Activated naive CD4-positive, alpha-beta T cell treated with anti-CD3 and anti-CD28 coated beads for 36 hours (primary cell): ENCODE measurements around the gene DDX56. TPM values are rescaled to one million over a fixed set of nuclear protein-coding genes. Genes with fewer than 3 reads are reported as not detected.
"Not testable (repeated sequence)": the region's sequence is repeated elsewhere in the genome, so short reads cannot be mapped to it uniquely, and the experiment has no call there.

Experiments
- CTCF ChIA-PET: fragments of 350-600 bp; sonication (Branson Sonifier 250); formaldehyde crosslinking; loops from one replicate; lab custom pipeline; 2021; ENCODE audit warnings: antibody characterized with exemption; lab: Charles Lee
- DNase-seq: peaks from one replicate; pipeline ENCODE4 v3.0.0-alpha.2; 2020
- H3K27ac Mint-ChIP-seq: one replicate; pipeline ENCODE4 v1.8.0; 2021; ENCODE audit warnings: mild to moderate bottlenecking, mixed read lengths
- H3K27me3 Mint-ChIP-seq: one replicate; pipeline ENCODE4 v1.8.0; 2021; ENCODE audit warnings: low read depth, mixed read lengths
- H3K36me3 Mint-ChIP-seq: one replicate; pipeline ENCODE4 v1.8.0; 2021; ENCODE audit warnings: low read depth, mixed read lengths
- H3K4me1 Mint-ChIP-seq: one replicate; pipeline ENCODE4 v1.8.0; 2021; ENCODE audit warnings: low read depth, mixed read lengths
- H3K4me3 Mint-ChIP-seq: one replicate; pipeline ENCODE4 v1.8.0; 2021; ENCODE audit warnings: mild to moderate bottlenecking, moderate library complexity, mixed read lengths
- H3K9me3 Mint-ChIP-seq: one replicate; pipeline ENCODE4 v1.8.0; 2021; ENCODE audit warnings: mixed read lengths
- intact Hi-C: fragments of 100-400 bp; cut with micrococcal nuclease; formaldehyde crosslinking; loops from one replicate; pipeline ENCODE4 v1.15.1; 2023
- total RNA-seq, 2 experiments: library from RNA; stranded (reverse); gene quantifications; one replicate each; pipeline ENCODE4 v1.2.3, GENCODE V29; 2021

The DDX56 gene
- total RNA-seq, 2 experiments from 2014 or later: 65.8 to 74.0 TPM

DNA sequence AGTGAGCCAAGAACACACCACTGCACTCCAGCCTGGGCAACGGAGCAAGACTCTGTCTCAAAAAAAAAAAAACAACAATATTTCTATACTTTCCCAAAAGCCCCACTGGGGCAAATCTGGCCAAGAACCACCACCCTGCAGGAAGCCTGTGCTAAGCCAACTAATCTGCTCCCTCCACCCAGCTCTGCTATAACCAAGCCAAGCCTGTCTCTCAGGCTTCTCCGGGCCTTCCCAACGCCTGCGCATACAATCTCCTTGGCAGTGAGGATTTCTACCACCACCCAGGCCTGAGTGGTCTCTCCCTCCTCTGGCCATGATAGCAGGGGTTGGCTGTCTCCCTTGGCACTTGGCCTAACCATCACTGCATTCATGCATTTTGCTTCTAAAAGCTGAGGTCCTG is 14.2 kb downstream of the DDX56 start:
- no peak overlapping the region for H3K4me3 Mint-ChIP-seq
- peaks cover 3% of the 10 kb centered on the region for H3K36me3 Mint-ChIP-seq
- CTCF ChIA-PET: no interaction called here
- no peaks in the 10 kb centered on the region for H3K27me3 Mint-ChIP-seq
- H3K4me1 Mint-ChIP-seq: no peaks in the 10 kb centered on the region
- no peaks in the 10 kb centered on the region for H3K9me3 Mint-ChIP-seq
- intact Hi-C loops: no loop called here
- no peak for DNase-seq
- no peak overlapping the region for H3K27ac Mint-ChIP-seq

DNA sequence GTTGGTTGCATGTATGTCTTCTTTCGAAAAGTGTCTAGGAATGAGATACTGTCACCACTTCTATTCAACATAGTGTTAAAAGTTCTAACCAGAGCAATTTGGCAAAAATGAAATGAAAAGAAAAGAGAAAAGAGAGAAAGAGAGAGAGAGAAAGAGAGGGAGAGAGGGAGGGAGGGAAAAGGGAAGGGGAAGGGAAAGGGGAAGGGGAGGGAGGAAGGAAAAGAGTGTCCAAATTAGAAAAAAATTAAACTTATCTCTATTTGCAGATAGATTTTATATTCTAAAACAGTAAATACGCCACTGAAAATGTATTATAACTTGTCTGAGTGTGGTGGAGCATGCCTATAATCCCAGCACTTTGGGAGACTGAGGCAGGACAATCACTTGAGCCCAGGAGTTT is 16.2 kb downstream of the DDX56 start:
- CTCF ChIA-PET: no interaction called here
- intact Hi-C loops: no loop called here
- no peak overlapping the region for H3K27ac Mint-ChIP-seq
- no peaks in the 10 kb centered on the region for H3K9me3 Mint-ChIP-seq
- H3K27me3 Mint-ChIP-seq: no peaks in the 10 kb centered on the region
- no peaks in the 10 kb centered on the region for H3K36me3 Mint-ChIP-seq
- H3K4me1 Mint-ChIP-seq: no peaks in the 10 kb centered on the region
- no peak overlapping the region for H3K4me3 Mint-ChIP-seq
- no peak for DNase-seq

DNA sequence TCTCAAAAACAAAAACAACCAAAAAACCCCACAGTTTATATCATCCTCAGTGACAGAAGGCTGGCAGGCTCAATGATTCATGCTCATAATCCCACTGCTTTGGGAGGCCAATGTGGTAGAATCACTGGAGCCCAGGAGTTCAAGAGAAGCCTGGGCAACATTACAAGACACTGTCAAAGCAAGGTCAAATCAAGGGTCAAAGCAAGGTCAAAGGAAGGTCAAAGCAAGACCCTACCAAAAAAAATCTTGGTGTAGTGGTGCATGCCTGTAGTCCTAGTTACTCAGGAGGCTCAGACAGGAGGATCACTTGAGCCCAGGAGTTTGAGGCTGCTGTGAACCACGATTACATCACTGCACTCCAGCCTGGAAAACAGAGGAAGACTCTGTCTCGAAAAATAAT is 18.4 kb downstream of the DDX56 start:
- no peak for DNase-seq
- H3K9me3 Mint-ChIP-seq: no peaks in the 10 kb centered on the region
- H3K4me3 Mint-ChIP-seq: no peak overlapping the region
- no peaks in the 10 kb centered on the region for H3K27me3 Mint-ChIP-seq
- H3K36me3 Mint-ChIP-seq: no peaks in the 10 kb centered on the region
- H3K27ac Mint-ChIP-seq: no peak overlapping the region
- no peaks in the 10 kb centered on the region for H3K4me1 Mint-ChIP-seq
- CTCF ChIA-PET: interaction anchor here (1.5 kb wide), 1 partner anchor 10 kb away, joined by 4 read pairs; no protein-coding TSS in a partner anchor
- intact Hi-C loops: no loop called here

DNA sequence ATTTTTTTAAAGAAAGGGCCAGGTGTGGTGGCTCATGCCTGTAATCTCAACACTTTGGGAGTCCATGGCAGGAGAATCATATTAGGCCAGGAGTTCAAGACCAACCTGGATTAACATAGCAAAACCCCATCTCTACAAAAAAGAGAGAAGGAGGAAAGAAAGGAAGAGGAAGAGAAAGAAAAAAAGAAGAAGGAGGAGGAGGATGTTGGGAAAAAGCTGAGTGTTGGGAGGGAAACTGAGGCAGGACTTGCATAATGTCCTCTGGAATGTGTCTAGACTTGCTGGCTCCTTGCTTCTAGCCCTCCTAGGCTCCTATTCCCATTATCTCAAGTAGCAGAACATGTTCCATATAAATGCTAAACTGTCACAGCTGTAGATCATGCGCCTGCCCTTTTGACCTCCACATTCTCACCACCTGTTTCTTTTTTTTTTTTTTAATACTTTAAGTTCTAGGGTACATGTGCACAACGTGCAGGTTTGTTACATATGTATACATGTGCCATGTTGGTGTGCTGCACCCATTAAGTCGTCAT is 21.2 kb downstream of the DDX56 start:
- DNase-seq: not testable (repeated sequence)
- CTCF ChIA-PET: interaction anchor here (0.7 to 2.6 kb wide), 3 partner anchors 13 to 267 kb away, joined by 3 to 15 read pairs (median 4); no protein-coding TSS in a partner anchor

DNA sequence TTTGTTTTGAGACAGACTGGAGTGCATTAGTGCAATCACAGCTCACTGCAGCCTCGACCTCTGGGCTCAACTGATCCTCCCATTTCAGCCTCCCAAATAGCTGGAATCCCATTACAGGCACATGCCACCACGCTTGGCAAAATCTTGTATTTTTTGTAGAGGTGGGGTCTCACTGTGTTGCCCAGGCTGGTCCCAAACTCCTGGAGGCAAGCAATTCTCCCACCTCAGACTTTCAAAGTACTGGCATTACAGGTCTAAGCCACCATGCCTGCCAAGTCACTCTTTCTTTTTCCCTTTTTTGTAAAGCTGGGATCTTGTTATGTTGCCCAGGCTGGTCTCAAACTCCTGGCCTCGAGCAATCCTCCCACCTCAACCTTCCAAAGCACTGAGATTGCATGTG is 24.3 kb downstream of the DDX56 start:
- no peak for DNase-seq
- peaks cover 4% of the 10 kb centered on the region for H3K4me1 Mint-ChIP-seq
- H3K9me3 Mint-ChIP-seq: no peaks in the 10 kb centered on the region
- H3K27me3 Mint-ChIP-seq: no peaks in the 10 kb centered on the region
- no peak overlapping the region for H3K27ac Mint-ChIP-seq
- intact Hi-C loops: loop anchor here (5.0 kb wide), 1 partner anchor 42 kb away; no protein-coding TSS in a partner anchor
- no peaks in the 10 kb centered on the region for H3K36me3 Mint-ChIP-seq
- CTCF ChIA-PET: interaction anchor here (6.5 kb wide), 1 partner anchor 16 kb away, joined by 31 read pairs; no protein-coding TSS in a partner anchor
- H3K4me3 Mint-ChIP-seq: no peak overlapping the region

More for the DNA sequence above, 21.2 kb downstream of the DDX56 start:
- H3K4me1 Mint-ChIP-seq, H3K27me3 Mint-ChIP-seq, H3K4me3 Mint-ChIP-seq, H3K9me3 Mint-ChIP-seq, H3K27ac Mint-ChIP-seq, H3K36me3 Mint-ChIP-seq, intact Hi-C loops: not testable (repeated sequence)

DNA sequence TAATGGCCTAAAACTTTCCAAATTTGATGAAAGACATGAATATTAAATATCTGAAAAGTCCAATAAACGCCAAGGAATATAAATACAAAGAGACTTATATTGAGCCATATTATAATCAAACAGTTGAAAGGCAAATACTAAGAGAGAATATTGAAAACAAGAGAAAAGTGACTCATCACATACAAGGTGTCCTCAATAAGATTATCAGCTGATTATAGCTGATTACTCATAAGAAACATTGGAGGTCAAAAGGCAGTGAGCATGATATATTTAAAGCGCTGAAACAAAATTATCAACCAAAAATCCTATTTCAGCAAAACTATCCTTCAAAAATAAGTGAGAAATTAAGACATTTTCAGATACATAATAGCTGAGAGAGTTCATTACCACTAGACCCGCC is 24.8 kb downstream of the DDX56 start:
- intact Hi-C loops: loop anchor here (5.0 kb wide), 1 partner anchor 42 kb away; no protein-coding TSS in a partner anchor
- H3K9me3 Mint-ChIP-seq: no peaks in the 10 kb centered on the region
- no peaks in the 10 kb centered on the region for H3K36me3 Mint-ChIP-seq
- CTCF ChIA-PET: interaction anchor here (6.5 kb wide), 1 partner anchor 17 kb away, joined by 31 read pairs; no protein-coding TSS in a partner anchor
- no peak overlapping the region for H3K4me3 Mint-ChIP-seq
- H3K27ac Mint-ChIP-seq: no peak overlapping the region
- H3K4me1 Mint-ChIP-seq: peaks cover 4% of the 10 kb centered on the region
- H3K27me3 Mint-ChIP-seq: no peaks in the 10 kb centered on the region
- no peak for DNase-seq

DNA sequence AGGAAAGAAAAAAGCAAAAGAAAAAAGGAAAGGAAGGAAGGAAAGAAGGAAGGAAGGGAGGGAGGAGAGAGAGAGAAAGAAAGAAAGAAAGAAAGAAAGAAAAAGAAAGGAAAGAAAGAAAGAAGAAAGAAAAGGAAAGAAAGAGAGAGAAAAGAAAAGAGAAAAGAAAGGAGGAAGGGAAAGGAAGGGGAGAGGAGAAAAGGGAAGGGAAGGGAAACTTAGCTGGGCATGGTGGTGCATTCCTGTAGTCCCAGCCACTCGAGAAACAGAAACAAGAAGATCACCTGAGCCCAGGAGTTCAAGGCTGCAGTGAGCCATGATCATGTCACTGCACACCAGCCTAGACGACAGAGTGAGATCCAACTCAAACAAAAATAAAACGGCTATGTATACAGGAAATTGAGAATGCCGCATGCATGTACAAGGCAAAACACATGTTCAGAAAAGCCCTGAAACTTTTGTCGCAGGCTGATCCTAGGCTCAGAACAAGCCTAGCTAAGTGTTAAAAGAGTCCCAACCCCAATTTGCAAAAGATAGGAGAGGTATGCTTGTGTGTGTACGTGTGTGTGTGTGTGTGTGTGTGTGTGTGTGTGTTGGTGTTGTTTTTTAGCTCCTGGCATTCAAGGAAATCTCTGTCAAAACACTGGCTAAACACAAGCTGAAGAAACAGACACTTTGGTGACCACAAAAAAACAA is 26.0 kb downstream of the DDX56 start:
- CTCF ChIA-PET: interaction anchor here (0.7 to 6.5 kb wide), 3 partner anchors 13 to 563 kb away, joined by 4 to 31 read pairs (median 6); no protein-coding TSS in a partner anchor
- Mint-ChIP-seq H3K4me3 (no peak overlapping the region), H3K27me3 (no peaks in the 10 kb centered on the region), H3K9me3 (no peaks in the 10 kb centered on the region), H3K4me1 (peaks cover 4% of the 10 kb centered on the region), H3K36me3 (no peaks in the 10 kb centered on the region), H3K27ac (no peak overlapping the region)
- DNase-seq: no peak
- intact Hi-C loops: loop anchor here (5.0 kb wide), 1 partner anchor 40 kb away; no protein-coding TSS in a partner anchor

DNA sequence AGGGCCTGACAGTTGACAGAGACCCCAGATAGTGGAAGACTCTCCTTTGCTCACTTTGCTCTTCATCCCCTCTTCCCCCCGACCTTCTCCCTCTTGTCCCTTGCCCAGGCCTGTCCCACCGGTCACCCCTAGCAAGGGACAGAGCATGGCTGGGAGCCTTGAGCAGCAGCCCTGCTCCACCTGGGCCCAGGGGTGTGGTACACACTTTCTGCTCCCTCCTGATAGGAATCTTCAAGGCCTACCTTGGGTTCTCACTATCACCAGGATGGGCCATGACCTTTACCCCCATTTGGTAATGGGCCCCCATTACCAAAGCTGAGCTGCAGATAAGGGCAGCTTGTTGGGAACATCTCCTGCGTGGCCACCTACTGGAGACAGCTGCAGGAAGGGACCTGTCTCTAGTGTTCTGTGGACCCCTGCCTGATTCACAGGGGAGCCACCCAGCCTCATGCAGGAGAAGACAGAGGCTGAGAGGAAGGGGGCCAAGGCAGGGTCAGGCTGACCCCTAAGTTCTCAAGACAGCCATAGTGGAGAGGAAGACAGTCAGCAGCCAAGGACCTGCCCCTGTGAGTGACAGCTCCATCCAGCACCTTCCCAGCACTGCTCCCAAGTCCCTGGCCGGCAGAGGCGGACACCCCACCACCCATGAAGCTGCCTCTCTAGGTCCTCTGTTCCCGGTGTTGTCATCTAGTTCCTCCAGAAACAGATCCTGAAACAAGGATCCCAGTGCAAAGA is 31.7 kb downstream of the DDX56 start:
- H3K4me3 Mint-ChIP-seq: no peak overlapping the region
- CTCF ChIA-PET: interaction anchor here (1.2 kb wide), 1 partner anchor 24 kb away, joined by 3 read pairs; no protein-coding TSS in a partner anchor
- H3K27me3 Mint-ChIP-seq: no peaks in the 10 kb centered on the region

DNA sequence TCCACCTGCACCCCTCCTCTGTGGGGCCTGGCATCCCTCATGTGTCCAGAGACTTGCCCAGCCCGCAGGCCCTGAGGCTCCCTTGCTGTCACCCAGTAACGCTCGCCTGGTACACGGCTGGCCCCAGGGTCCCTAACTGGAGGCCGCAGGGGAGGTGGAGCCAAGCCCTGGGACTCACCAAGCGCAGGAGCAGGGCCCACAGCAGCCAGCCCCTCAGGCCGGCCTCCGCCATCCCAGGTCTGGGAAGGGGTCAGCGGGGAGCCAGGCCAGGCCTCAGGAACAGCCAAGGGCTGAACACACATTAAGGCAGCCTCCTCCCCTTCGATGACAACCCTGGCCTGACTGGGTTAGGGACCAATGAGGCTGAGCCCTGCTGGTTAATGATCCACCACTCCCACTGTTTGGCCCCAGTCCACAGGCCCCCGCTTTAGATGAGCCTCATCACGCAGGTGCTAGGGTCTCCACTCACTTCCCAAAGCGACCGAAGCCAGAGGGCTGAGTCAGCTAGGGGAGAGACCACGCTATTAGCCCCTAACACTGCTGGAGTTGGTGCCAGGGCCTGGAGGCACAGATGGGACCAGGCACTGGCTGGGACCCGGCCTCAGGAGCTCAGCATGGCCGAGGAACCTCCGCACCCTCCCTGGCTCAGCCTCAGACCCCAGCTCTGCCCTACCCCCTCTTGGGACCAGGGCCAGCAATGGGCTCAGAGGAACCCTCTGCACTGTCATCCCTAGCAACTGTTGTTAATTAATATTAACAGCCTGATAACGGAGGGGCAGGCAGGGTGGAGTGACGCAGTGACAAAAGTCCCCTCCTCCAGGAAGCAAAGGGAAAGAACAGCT is 32.5 kb downstream of the DDX56 start, which contains the start of gene NPC1L1:
NPC1L1 (minus strand) TSS at position 303 of the 842 bp plus-strand sequence; CDS start at position 232, 71 bp downstream.
- no peaks in the 10 kb centered on the region for H3K4me1 Mint-ChIP-seq
- H3K27ac Mint-ChIP-seq: no peak within 1 kb of the TSS
- CTCF ChIA-PET: no interaction called here
- H3K27me3 Mint-ChIP-seq: no peaks in the 10 kb centered on the region
- H3K36me3 Mint-ChIP-seq: no peaks in the 10 kb centered on the region
- no peak within 1 kb of the TSS for H3K4me3 Mint-ChIP-seq
- H3K9me3 Mint-ChIP-seq: no peaks in the 10 kb centered on the region
- DNase-seq: no peak
- intact Hi-C loops: no loop called here

More for the DNA sequence above, 31.7 kb downstream of the DDX56 start:
- no peaks in the 10 kb centered on the region for H3K36me3 Mint-ChIP-seq
- H3K9me3 Mint-ChIP-seq: no peaks in the 10 kb centered on the region
- DNase-seq: no peak
- no peak overlapping the region for H3K27ac Mint-ChIP-seq
- peaks cover 2% of the 10 kb centered on the region for H3K4me1 Mint-ChIP-seq
- intact Hi-C loops: no loop called here

DNA sequence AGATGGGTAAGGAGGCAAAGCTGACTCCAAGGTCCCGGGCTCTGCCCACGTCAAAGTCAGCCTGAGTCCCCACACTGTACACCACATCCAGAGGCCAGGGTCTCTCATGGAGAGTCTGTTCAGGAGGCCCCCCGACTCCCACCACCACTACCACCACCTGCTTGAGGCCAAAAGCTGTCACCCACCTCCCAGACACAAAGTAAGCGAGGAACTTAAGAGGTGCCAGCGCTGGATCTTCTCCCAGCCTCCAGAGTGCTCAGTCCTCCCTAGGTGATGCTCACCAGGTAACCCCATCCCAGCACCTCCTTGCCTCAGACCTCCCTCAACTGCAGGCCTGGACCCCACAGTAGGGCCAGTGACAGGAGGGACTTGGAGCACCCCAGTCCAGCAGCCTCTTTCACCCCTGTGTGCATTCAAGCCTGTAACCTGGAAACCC is 33.1 kb downstream of the DDX56 start:
- DNase-seq: no peak
- no peaks in the 10 kb centered on the region for H3K9me3 Mint-ChIP-seq
- intact Hi-C loops: no loop called here
- H3K27me3 Mint-ChIP-seq: no peaks in the 10 kb centered on the region
- H3K4me1 Mint-ChIP-seq: no peaks in the 10 kb centered on the region
- no peak overlapping the region for H3K4me3 Mint-ChIP-seq
- CTCF ChIA-PET: no interaction called here
- H3K27ac Mint-ChIP-seq: no peak overlapping the region
- no peaks in the 10 kb centered on the region for H3K36me3 Mint-ChIP-seq

DNA sequence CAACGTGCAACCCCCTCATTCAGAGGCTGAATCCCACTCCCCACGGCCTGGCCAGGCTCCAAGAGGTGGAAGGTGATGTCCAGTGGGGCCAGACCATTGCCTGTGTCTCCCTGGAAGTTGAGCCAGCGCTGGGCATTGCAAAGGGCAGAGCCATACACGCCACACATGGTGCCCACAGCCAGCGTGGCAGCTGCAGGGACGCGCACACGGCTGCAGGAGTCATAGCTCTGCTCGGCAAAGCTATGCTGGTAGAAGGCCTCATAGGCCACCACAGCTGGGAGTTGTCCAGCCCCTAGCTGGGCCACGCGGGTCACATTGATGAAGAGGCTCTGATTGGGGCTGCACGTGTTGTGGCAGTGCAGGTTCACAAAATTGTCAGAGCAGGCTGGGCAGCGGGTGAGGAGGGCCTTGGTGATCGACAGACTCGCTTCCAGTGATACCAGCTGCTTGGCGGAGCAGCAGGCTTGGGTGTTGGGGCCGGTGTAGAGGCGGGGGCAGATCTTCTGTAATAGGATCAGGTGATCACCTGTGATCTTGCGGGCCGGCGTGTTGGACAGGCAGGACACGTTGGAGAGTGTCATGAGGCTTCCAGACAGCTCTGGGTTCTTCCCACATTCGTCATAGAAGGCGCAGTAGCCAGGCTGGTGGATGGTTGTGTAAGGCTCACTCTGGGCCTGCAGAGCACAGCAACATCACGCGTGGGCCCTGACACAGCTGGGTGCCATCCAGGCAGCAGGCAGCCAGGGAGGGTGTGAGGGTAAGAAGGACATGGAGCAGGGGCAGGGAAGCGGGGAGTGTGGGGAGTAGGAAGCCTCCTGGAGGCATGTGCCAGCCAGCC is 33.8 kb downstream of the DDX56 start:
- H3K4me3 Mint-ChIP-seq: no peak overlapping the region
- H3K9me3 Mint-ChIP-seq: no peaks in the 10 kb centered on the region
- intact Hi-C loops: no loop called here
- H3K4me1 Mint-ChIP-seq: no peaks in the 10 kb centered on the region
- DNase-seq: no peak
- H3K27me3 Mint-ChIP-seq: no peaks in the 10 kb centered on the region
- H3K27ac Mint-ChIP-seq: no peak overlapping the region
- no peaks in the 10 kb centered on the region for H3K36me3 Mint-ChIP-seq
- CTCF ChIA-PET: no interaction called here
